Retina (tissue), 1 donor: Measurements from ENCODE around the gene POPDC3.

Experiments
- DNase-seq: peaks from one replicate; pipeline ENCODE4 v3.0.0-alpha.2; 2016

Gene POPDC3

GRCh38 chr6:105138141-105138540 is 41.7 kb downstream of the POPDC3 start:
- DNase-seq = no peak

GRCh38 chr6:105137388-105137787 is 42.4 kb downstream of the POPDC3 start:
- DNase-seq = no peak

GRCh38 chr6:105136431-105137350 is 43.1 kb downstream of the POPDC3 start:
- DNase-seq = peak; percentile 84

DNA sequence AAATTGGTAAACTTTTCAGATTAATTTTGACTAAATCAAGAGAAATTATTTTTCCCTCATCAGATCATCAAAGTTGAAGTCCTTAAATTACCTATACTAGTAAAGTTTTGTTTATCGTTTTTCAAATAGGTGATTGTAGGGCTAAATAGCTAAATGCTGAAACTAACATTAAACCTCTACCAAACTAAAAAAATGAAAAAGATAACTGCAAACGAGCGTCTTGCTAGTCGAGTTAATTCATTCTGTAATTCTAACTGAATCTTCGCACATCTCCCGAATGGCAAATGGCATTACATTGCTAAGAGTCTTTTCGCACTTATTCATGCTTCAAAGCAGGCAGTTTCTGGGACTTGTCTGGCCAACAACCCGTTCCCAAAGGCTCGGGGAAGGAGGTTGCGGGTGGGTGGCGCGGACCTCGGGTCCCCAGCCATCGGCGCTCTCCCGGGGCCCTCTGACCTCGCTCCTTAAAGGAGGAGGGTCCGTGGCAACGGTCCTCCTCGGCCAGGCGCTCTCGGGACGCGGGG is 43.8 kb downstream of the POPDC3 start:
- DNase-seq = no peak

DNA sequence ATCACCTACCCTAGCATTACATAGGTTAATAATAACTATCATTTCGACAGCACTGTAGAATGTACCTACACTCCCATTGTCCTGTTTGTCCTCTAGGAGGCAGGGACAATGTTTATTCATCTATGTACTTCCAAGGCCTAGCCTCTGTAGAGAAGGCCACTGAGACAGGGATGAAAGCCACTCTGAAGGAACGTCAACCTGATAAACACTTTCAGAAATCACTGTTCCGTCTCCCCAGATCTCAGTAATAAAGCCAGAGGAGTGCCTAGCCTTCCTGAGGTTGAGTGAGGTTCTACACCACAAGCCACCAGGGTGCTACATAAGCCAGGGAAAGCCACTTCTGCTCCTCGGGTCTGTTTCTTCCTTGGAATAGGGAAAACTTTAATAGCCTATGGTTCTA is 44.8 kb downstream of the POPDC3 start:
- DNase-seq = peak; percentile 20

- no peak for DNase-seq
Observed at GRCh38 chr6:105122717-105123116, 57.1 kb downstream of the POPDC3 start.

DNA sequence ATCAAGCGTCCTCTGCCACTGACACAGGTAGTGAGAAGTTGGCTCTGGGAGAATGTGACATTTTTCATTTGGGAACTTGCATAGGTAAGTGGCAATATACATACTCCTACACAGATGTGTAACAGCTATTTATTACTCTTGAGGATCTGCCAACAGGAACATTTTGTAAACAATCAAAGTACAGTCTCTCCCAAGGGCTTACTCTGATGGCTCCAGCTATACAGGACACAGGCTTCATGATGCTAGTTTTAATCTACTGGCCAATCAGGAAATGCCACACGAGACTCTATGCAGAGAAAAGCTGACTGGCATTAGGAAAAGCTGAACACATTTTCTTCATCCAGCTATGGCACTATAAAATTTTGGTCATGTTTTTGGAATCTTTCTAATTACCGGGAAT is 57.8 kb downstream of the POPDC3 start:
- no peak for DNase-seq

- no peak for DNase-seq
Observed at GRCh38 chr6:105120570-105120969, 59.2 kb downstream of the POPDC3 start.

- no peak for DNase-seq
Observed at GRCh38 chr6:105116150-105116549, 63.7 kb downstream of the POPDC3 start.

- DNase-seq = no peak
Observed at GRCh38 chr6:105113422-105113821, 66.4 kb downstream of the POPDC3 start.

DNA sequence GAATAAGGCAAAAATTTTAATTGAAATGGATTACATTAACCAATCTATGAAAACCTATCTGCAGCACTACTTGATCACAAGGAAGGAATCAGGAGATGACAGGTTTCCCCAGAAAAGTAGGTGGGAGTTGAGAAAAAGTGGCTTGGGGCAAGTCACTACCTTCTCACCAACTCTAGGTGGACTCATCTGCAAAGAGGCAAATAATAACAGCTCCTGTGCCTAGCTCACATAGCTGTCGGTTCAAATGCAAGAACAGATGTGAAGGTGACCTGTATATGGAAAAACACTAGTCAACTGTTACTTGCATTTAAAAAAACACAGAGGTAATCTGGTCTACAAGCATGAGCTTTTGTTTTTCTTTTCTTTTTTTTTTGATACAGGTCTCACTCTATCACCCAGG is 67.2 kb downstream of the POPDC3 start:
- DNase-seq = no peak

DNA sequence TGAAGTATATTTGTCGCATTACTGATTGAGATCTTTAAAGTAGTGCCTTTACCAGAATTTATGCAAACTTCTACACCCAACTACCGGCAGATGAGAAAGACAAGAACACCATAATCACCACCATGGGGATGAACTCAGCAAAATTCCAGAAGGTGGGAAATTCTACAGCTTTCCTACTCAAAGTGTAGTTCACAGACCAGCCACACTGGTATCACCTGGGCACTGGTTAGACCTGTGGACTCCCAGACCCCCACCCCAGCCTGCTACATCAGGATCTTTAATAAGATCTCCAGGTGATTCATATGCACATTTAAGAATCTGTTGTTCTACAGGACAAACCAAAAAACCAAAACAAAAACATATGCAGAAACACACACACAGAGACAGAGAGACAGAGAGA is 67.9 kb downstream of the POPDC3 start:
- no peak for DNase-seq

DNA sequence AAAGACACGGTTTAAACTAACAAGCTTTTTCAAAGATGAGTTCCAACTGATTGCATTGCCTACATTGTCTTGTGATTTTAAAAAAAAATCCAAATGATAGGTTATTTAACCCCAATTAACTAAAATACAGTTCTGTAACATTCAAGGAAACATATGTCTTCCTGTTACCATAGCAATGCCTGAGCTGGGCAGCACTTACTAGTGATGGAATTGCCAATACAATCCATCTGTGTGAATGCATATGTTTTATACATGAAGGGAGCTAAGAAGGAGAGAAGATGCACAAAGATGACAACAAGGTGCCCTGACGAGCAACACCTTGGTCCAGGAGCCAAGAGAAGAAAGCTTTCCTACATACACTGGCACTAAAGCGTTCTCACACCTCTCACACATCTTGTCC is 68.7 kb downstream of the POPDC3 start:
- DNase-seq = no peak

DNA sequence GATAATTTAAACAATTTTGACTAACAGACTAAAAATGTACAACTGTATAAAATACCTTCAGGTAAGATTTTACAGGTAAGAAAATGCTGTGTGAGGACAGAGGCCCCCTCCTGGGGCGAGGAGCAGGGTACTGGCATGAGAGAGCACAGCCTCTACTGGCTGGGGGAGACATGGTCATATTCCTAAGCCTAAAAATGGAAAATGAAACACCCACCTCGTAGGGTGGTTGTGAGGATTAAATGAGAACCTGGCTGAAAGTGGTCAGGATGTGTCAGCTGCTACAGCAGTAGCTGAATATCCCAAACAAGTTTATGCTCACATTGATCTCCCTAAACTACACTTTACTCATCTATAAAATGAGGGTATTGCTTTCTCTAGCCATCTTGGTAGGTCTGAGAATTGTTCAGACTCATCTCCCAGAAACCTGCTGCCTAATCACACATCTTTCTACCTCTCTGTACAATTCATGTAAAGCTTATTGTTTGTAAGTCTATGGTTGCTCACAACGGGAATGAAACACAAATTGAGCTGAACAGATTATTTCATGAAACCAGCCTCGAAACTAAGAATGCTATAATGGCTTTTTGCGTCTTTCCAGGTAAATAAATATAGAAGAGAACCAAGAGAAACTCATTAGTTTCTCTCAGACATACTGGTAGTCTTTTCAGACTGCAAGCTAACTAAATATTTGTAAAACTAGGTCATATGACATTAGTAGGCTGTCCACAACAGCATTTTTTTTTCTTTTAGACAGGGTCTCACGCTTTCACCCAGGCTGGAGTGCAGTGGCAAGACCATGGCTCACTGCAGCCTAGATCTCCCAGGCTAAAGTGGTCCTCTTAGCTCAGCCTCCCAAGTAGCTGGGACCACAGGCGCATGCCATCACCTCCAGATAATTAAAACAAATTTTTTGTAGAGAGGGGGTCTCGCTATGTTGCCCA is 69.6 kb downstream of the POPDC3 start:
- DNase-seq = no peak

GRCh38 chr6:105108631-105109262 is 71.1 kb downstream of the POPDC3 start:
- DNase-seq = no peak
